Measurements from ENCODE around the gene GRN. TPM values are rescaled to one million over a fixed set of nuclear protein-coding genes. Genes with fewer than 3 reads are reported as not detected.
A peak's percentile ranks its signal among the peaks of the same experiment; 100 is the strongest.

The GRN gene
- total and polyA plus RNA-seq, 2 of the 8 experiments (the other 6 are each of a cell fraction or from before 2014, with no cell fraction given), result 108 to 387 TPM

DNA sequence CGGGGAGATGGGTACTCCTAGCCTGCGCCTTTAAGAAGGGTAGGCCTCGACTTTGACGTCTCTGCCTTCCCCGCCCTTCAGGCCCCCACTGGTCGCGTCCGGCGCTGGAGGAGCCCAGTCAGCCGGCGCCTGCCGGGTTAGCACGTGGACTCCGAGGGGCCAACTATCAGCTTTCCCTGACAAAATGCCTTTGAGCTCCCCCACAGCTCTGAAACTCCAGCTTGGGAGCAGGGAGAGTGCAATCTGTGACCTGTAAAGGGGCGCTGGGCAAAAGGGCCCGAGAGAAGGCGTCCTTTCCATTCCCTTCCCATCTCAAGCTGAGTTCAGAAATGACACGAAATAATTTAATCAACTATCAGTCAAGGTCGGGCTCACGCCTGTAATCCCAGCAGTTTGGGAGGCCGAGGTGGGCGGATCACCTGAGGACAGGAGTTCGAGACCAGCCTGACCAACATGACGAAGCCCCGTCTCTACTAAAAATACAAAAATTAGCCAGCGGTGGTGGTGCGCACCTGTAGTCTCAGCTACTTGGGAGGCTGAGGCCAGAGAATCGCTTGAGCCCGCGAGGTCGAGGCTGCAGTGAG is 18.1 kb upstream of the GRN start (continued):
- TF ChIP-seq MAX (IDR thresholded peaks at IDR 0.05) (peak; percentile 98), CHD1 (IDR thresholded peaks at IDR 0.05; ENCODE audit: low read depth, low read length) (no peak), SP1 (IDR thresholded peaks at IDR 0.05; ENCODE audit: low read depth, low read length) (peak; percentile 91), CREB1 (IDR thresholded peaks at IDR 0.05) (peak; percentile 41; the same call in 1 of the 2 replicates), EZH2 (IDR thresholded peaks at IDR 0.05; ENCODE audit: low read depth, low read length, severe bottlenecking) (no peak), JUN (IDR thresholded peaks at IDR 0.05; ENCODE audit: low read depth, low read length) (no peak), RAD21 (IDR thresholded peaks at IDR 0.05 in 1 of 2, conservative IDR thresholded peaks at IDR 0.05 in 1 of 2; ENCODE audit: low read depth in 2 of 2, low read length in 2 of 2) (peak in 1 of 2 experiments; percentile 13; a peak in 1 of 4 replicates), CHD2 (IDR thresholded peaks at IDR 0.05; ENCODE audit: low read length) (peak; percentile 24; the same call in 1 of the 2 replicates), TAF1 (IDR thresholded peaks at IDR 0.05; ENCODE audit: low read depth, low read length) (peak; percentile 54; the same call in 1 of the 2 replicates), POLR2A (IDR thresholded peaks at IDR 0.05; ENCODE audit: control extremely low read depth in 1 of 2, low read depth in 2 of 2, low read length in 2 of 2) (no peak), BACH1 (IDR thresholded peaks at IDR 0.05; ENCODE audit: low read length) (peak; percentile 31; the same call in 1 of the 2 replicates), EGR1 (IDR thresholded peaks at IDR 0.05; ENCODE audit: borderline replicate concordance, low read depth, low read length) (peak; percentile 76), TEAD4 (IDR thresholded peaks at IDR 0.05; ENCODE audit: low read depth, low read length) (peak; percentile 49), ASH2L (IDR thresholded peaks at IDR 0.05; ENCODE audit: low read length) (no peak), RNF2 (IDR thresholded peaks at IDR 0.05; ENCODE audit: borderline replicate concordance, low read depth, low read length, missing control alignments, poor library complexity, severe bottlenecking) (no peak), SP2 (IDR thresholded peaks at IDR 0.05; ENCODE audit: low read length) (no peak), GTF2F1 (IDR thresholded peaks at IDR 0.05; ENCODE audit: borderline replicate concordance, low read depth, low read length) (no peak), TCF12 (IDR thresholded peaks at IDR 0.05; ENCODE audit: low read depth, low read length) (peak; percentile 54; the same call in 1 of the 2 replicates), BCL11A (IDR thresholded peaks at IDR 0.05; ENCODE audit: low read depth in 2 of 2, low read length in 2 of 2) (no peak), NRF1 (IDR thresholded peaks at IDR 0.05; ENCODE audit: low read depth, low read length) (no peak), SUZ12 (IDR thresholded peaks at IDR 0.05; ENCODE audit: low read length) (no peak), TBP (IDR thresholded peaks at IDR 0.05; ENCODE audit: low read depth, low read length) (0 out of 2 replicates have a peak, but pooled peaks have one; percentile 20)
- TF ChIP-seq, protein P1, sequence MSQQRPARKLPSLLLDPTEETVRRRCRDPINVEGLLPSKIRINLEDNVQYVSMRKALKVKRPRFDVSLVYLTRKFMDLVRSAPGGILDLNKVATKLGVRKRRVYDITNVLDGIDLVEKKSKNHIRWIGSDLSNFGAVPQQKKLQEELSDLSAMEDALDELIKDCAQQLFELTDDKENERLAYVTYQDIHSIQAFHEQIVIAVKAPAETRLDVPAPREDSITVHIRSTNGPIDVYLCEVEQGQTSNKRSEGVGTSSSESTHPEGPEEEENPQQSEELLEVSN (IDR thresholded peaks at IDR 0.05), result peak; percentile 89
- TF ChIP-seq, protein P2, sequence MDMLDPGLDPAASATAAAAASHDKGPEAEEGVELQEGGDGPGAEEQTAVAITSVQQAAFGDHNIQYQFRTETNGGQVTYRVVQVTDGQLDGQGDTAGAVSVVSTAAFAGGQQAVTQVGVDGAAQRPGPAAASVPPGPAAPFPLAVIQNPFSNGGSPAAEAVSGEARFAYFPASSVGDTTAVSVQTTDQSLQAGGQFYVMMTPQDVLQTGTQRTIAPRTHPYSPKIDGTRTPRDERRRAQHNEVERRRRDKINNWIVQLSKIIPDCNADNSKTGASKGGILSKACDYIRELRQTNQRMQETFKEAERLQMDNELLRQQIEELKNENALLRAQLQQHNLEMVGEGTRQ (IDR thresholded peaks at IDR 0.05; ENCODE audit: low read length), result peak; percentile 56
